GM19099 (cell line): ENCODE measurements around the gene ITSN2.

Source experiments
- POLR2A ChIP-seq: IDR thresholded peaks from 3 replicates; pipeline ENCODE4 v1.6.1; 2011; ENCODE audit warnings: low read depth; ENCODE audit not compliant: insufficient read length; ENCODE audit errors: extremely low read depth

Gene ITSN2

DNA sequence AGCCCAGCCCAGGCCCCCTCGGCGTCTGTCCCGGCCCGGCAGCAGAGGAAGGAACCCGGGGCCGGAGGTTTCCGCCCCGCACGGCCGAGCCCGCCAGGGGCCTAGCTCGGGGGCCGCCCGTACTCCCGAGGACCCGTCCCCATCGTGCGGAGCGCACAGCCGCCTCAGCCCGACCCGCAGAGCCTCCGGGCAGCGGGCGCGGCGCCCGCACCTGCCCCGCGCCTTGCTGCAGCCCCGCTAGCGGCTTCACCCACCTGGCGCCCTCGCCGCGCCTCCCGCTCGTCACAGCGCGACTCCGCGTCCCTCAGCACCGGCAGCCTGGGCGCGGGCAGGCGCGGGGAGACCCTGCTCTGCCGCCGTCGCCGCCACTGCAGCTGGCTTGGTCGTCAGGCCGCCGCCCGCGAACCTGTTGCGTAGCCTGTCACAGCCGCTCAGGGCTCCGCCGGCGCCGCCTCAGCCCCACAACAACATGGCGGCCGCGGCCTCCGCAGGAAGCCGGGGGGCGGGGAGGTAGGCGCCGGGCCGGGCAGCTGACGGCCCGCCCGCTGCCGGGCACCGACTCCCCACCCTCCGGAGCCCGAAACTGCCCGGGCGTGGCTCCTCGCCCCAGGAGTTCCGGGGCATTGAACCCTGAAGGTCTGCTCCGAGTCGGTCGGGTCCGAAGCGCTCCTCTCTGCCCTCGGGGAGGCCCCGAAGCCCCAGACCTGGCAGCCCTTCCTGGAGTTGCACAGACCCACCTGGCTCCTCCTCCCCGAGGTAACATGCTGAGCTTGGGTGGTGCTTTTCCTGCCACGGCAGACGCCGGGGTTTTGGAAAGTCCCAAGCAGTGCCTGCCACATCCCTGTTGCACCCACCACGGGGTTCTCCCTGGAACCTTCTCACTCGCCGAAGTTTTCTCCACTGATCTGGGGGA lies at the start of gene ITSN2:
Gene ITSN2 (minus strand): TSS at position 487 of the 913 bp plus-strand sequence. CDS start 32,454 bp downstream, outside the sequence.
- TF ChIP-seq POLR2A: peak; percentile 85

DNA sequence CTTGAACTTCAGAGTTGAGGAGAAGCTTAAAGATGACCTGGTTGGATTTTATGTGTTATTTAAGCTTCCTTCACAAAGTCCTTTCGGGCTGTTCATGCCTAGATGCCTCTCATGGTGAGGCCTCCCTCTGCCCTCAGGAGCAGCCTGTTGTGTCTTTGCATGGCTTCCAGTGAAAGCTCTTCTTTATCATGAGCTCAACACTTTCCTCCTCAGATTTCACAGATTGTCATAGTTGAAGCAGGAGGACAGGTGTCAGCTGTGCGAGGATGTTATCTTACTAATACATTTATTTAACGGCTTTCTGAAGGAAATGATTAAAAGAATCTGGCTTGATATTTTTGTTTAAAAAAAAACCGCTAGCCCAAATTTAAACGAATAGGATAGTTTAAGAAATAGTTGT lies 48.8 kb upstream of the ITSN2 start:
- no peak for TF ChIP-seq POLR2A

DNA sequence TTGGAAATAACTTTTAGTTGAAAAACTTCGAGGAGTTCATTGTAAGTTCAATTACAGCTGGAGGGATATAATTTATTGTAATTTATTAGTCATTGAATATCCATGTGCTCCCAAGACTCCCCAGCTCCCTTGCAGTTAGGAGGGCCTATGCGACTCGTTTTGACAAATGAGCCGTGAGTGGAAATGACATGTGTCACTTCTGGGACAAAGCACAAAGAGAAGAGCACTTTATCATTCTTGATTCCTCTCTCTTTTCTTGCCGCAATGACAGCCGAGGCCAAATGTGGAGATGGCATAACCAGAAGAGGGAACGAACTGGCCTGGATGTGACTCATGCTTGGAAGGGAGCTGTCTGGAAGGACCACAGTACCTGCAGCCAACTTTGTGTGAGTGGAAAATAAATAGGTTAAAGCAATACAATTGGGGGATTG lies 44.2 kb upstream of the ITSN2 start:
- TF ChIP-seq POLR2A: no peak

DNA sequence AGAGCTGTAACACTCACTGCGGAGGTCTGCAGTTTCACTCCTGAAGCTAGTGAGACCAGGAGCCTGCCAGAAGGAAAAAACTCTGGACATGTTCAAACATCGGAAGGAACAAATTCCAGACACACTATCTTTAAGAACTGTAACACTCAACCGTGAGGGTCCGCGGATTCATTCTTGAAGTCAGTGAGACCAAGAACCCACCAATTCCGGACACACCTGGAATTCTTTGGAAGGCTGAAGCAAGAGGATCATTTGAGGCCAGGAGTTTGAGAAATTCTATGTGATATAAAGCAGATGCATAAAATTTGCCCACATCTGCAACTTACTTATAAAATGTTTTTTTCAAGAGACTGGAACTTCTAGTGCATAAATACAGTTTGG lies 43.5 kb upstream of the ITSN2 start:
- TF ChIP-seq POLR2A: no peak

- TF ChIP-seq POLR2A: no peak
Observed at GRCh38 chr2:24403168-24403831, 43.0 kb upstream of the ITSN2 start.

DNA sequence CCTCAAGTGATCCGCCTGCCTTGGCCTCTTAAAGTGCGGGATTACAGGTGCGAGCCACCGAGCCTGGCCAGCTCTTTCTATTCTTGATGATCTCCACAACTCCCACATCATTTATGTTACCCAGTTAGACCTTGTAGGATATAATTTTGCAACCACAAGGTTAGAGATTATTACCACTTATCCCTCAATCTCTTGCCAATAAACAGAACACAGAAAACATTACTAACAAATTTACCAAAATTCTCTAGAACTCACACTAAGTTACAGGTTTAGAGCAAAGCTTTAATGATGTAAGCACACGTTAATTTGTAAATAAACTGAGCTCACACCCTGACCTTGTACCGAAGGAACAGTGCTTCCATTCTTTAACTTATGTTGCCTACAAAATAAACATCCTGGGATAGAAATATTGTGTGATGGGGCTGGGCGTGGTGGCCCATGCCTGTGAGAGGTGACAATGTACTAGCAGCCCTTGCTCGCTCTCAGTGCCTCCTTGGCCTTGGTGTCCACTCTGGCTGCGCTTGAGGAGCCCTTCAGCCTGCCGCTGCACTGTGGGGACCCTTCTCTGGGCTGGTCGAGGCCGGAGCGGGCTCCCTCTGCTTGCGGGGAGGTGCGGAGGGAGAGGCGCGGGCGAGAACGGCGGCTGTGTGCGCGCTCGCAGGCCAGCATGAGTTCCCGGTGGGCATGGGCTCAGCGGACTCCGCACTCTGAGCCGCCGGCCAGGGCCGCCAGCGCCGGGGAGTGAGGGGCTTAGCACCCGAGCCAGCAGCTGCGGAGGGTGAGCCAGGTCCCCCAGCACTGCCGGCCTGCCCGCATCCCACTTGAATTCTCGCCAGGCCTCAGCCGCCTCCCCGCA lies 42.1 kb upstream of the ITSN2 start:
- no peak for TF ChIP-seq POLR2A

- TF ChIP-seq POLR2A: no peak
Observed at GRCh38 chr2:24400207-24400907, 40.0 kb upstream of the ITSN2 start.

GRCh38 chr2:24399434-24400206 lies 39.3 kb upstream of the ITSN2 start:
- TF ChIP-seq POLR2A: no peak

GRCh38 chr2:24394998-24395397 lies 34.7 kb upstream of the ITSN2 start:
- TF ChIP-seq POLR2A: no peak

DNA sequence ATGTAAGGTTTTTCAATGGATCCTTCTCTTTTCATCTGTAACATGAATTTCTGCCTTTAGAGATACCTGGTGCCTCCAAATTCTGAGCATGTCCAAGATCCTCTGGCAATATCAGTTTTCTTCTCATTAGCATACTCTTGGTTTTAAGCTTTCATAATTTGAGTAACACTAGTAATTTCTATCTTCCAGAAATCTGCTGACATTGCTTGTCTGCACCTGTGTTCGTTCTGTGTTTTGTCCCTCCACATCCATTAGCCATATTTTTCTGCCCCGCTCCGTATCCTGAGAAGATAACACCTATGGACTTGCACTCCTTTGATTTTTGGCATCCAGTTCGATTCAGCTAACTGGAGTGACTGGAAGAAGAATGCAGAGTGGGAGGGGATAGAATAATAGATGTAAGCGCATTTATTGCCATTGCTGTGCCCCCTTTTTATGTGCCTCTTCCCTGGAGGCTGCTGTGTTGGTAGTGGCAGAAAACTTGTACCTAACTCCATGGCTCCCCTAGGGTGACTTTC lies 32.3 kb upstream of the ITSN2 start:
- no peak for TF ChIP-seq POLR2A

GRCh38 chr2:24385366-24385765 lies 25.0 kb upstream of the ITSN2 start:
- TF ChIP-seq POLR2A: no peak

DNA sequence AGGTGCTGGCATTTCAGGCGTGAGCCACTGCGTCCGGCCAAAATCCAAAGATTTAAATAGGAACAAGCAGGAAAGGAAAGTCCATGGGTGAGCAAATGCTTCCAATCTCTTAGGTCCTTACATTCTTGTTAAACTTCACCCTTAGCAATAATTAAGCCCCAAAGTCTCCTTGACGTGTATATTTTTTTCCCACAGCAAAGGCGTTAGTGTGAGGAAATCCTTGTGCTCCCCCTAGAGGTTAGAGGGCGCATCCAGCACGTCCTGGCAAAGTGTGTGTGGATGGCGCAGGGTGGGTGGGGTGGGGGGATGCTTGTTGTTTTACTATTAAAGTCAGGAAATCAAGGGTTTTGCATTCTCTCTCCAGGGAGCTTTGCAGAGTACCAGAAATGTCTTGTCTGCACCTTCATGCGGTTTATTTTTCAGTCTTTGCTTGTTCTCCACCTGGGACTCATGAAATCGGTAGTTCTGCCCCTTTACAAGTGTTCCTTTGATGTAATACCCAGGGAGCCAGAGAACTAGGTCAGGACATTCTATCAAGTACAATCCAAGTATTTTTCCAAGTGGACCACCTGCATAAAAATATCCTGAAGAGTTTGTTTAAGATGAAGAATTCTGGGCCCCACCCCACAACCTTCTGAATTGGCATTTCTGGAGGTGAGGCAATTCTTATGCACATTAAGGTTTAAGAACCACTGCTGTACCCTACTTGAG lies 22.2 kb upstream of the ITSN2 start:
- TF ChIP-seq POLR2A: no peak

DNA sequence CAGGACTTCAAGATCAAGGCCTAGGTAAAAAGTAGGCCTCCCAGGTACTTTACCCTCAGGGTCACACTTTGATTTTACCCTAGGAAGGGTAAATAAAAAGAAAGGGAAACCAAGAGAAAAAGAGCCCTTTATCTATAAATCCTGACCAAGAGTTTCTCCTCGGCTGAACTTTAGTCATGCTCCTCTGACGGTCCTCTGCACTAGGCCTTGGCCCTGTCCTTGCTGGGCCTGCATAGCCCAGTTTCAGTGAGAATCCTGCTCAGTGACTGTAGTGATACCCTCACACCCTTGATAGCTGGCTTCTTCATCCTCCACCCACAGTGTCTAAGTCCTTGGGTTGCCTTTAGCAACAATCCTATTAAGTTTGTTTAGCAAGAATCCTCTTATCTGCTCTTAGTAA lies 20.5 kb upstream of the ITSN2 start:
- TF ChIP-seq POLR2A: no peak
